Measurements from ENCODE around the gene SLX4. TPM values are rescaled to one million over a fixed set of nuclear protein-coding genes. Genes with fewer than 3 reads are reported as not detected.

The SLX4 gene
- total RNA-seq, 1 donor from 2014 or later: 13.0 TPM

DNA sequence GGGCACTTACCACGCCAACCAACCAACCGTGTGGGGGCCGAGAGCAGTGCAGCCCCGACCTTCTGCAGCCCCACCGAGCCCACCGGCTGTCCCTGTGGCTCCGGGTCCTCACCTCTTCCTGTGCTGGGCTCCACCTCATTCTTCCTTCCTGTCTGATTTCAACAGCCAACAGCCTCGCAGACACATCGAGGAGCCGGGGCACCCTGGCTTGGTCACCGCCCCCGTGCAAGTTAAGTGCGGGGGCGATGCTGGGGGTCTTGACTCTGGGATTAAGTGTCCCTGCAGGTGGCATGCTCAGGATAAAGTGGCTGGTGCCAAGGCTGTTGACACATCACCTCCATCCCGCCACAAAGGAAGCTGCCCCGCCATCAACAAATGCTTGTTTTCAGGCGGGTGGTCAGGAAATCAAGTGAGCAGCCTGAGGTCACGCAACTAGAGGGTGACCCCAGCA, 34.1 kb downstream of the SLX4 start, which contains the start of gene NLRC3:
NLRC3 (minus strand) TSS at position 102 of the 451 bp plus-strand sequence. CDS start 12,367 bp downstream, outside the sequence.
- peak within 1 kb of the TSS; percentile 94 for H3K4me3 Mint-ChIP-seq
- TF ChIP-seq, protein P1, sequence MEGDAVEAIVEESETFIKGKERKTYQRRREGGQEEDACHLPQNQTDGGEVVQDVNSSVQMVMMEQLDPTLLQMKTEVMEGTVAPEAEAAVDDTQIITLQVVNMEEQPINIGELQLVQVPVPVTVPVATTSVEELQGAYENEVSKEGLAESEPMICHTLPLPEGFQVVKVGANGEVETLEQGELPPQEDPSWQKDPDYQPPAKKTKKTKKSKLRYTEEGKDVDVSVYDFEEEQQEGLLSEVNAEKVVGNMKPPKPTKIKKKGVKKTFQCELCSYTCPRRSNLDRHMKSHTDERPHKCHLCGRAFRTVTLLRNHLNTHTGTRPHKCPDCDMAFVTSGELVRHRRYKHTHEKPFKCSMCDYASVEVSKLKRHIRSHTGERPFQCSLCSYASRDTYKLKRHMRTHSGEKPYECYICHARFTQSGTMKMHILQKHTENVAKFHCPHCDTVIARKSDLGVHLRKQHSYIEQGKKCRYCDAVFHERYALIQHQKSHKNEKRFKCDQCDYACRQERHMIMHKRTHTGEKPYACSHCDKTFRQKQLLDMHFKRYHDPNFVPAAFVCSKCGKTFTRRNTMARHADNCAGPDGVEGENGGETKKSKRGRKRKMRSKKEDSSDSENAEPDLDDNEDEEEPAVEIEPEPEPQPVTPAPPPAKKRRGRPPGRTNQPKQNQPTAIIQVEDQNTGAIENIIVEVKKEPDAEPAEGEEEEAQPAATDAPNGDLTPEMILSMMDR (IDR thresholded peaks at IDR 0.05): no peak
- H3K27ac Mint-ChIP-seq: peak within 1 kb of the TSS; percentile 92
- no peak for DNase-seq
- POLR2A ChIA-PET: interaction anchor here (1.9 kb wide), 1 partner anchor 30 kb away, joined by 5 read pairs; no protein-coding TSS in a partner anchor
- H3K9me3 Mint-ChIP-seq: no peaks in the 10 kb centered on the region
- no peaks in the 10 kb centered on the region for H3K27me3 Mint-ChIP-seq
- intact Hi-C loops (cut with micrococcal nuclease): loop anchor here (2.0 kb wide), 1 partner anchor 33 kb away; the partner anchor contains the start of gene SLX4
- CTCF ChIA-PET: no interaction called here
- peaks cover 61% of the 10 kb centered on the region for H3K4me1 Mint-ChIP-seq
- peak; percentile 36 for ATAC-seq (ENCODE audit: low read depth)
- H3K36me3 Mint-ChIP-seq (ENCODE audit: low read depth): peaks cover 17% of the 10 kb centered on the region

GRCh38 chr16:3576211-3576610, 35.2 kb downstream of the SLX4 start:
- TF ChIP-seq, protein P1 (IDR thresholded peaks at IDR 0.05): no peak
- DNase-seq (no peak), ATAC-seq (ENCODE audit: low read depth) (peak; percentile 12)
- Mint-ChIP-seq H3K4me1 (peaks cover 63% of the 10 kb centered on the region), H3K27me3 (no peaks in the 10 kb centered on the region), H3K4me3 (peak overlapping the region; percentile 94), H3K27ac (peak overlapping the region; percentile 92), H3K9me3 (no peaks in the 10 kb centered on the region), H3K36me3 (ENCODE audit: low read depth) (peaks cover 21% of the 10 kb centered on the region)
- CTCF ChIA-PET: no interaction called here
- POLR2A ChIA-PET: interaction anchor here (0.9 kb wide), 1 partner anchor 8 kb away, joined by 3 read pairs; no protein-coding TSS in a partner anchor
- intact Hi-C loops (cut with micrococcal nuclease): loop anchor here (2.0 kb wide), 1 partner anchor 35 kb away; the partner anchor contains the start of gene SLX4

GRCh38 chr16:3575491-3575890, 35.9 kb downstream of the SLX4 start:
- H3K36me3 Mint-ChIP-seq (ENCODE audit: low read depth): peaks cover 24% of the 10 kb centered on the region
- H3K9me3 Mint-ChIP-seq: peaks cover 4% of the 10 kb centered on the region
- CTCF ChIA-PET: no interaction called here
- peaks cover 59% of the 10 kb centered on the region for H3K4me1 Mint-ChIP-seq
- no peak for ATAC-seq (ENCODE audit: low read depth)
- intact Hi-C loops (cut with micrococcal nuclease): no loop called here
- H3K4me3 Mint-ChIP-seq: peak overlapping the region; percentile 73
- H3K27me3 Mint-ChIP-seq: no peaks in the 10 kb centered on the region
- H3K27ac Mint-ChIP-seq: peak overlapping the region; percentile 66
- no peak for DNase-seq
- POLR2A ChIA-PET: interaction anchor here (0.6 to 0.9 kb wide), 2 partner anchors 7 to 891 kb away, joined by 3 read pairs; no protein-coding TSS in a partner anchor
- TF ChIP-seq, protein P1 (IDR thresholded peaks at IDR 0.05): no peak

GRCh38 chr16:3574195-3574594, 37.2 kb downstream of the SLX4 start:
- TF ChIP-seq, protein P1 (IDR thresholded peaks at IDR 0.05): no peak
- Mint-ChIP-seq H3K4me1 (peaks cover 48% of the 10 kb centered on the region), H3K9me3 (peaks cover 7% of the 10 kb centered on the region)

DNA sequence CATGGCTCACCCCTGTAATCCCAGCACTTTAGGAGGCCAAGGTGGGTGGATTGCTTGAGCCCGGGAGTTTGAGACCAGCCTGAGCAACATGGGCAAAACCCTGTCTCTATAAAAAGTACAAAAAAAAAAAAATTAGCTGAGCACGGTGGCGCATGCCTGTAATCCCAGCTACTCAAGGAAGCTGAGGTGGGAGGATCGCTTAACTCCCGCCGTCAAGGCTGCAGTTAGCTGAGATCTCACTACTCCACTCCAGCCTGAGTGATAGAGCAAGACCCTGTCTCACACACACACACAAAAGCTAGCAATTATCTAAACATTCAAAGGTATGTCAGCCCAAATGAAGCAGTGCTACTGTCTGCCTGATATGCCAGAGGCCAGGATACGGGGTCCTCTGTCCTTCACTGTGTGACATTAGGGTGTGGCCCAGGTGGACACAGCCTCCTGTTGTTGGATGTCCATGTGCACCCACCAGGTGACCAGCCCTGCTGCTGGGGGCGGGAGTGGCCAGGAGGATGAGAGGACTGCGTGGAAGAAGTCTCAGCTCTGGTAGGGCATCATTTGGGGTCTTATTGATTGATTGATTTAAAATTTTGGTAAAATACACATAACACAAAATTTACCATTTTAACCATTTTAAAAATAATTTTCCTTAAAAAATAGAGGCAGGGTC, 38.1 kb downstream of the SLX4 start:
- H3K27me3 Mint-ChIP-seq: no peaks in the 10 kb centered on the region
- intact Hi-C loops (cut with micrococcal nuclease): no loop called here
- H3K4me3 Mint-ChIP-seq: no peak overlapping the region
- DNase-seq: no peak
- TF ChIP-seq, protein P1 (IDR thresholded peaks at IDR 0.05): no peak
- H3K9me3 Mint-ChIP-seq: peaks cover 7% of the 10 kb centered on the region
- ATAC-seq (ENCODE audit: low read depth): no peak
- POLR2A ChIA-PET: no interaction called here
- peak overlapping the region; percentile 68 for H3K27ac Mint-ChIP-seq
- CTCF ChIA-PET: no interaction called here
- H3K36me3 Mint-ChIP-seq (ENCODE audit: low read depth): peaks cover 27% of the 10 kb centered on the region
- peaks cover 39% of the 10 kb centered on the region for H3K4me1 Mint-ChIP-seq

More at GRCh38 chr16:3574195-3574594, 37.2 kb downstream of the SLX4 start:
- POLR2A ChIA-PET: no interaction called here
- Mint-ChIP-seq H3K27me3 (no peaks in the 10 kb centered on the region), H3K4me3 (no peak overlapping the region), H3K27ac (no peak overlapping the region), H3K36me3 (ENCODE audit: low read depth) (peaks cover 27% of the 10 kb centered on the region)
- DNase-seq (no peak), ATAC-seq (ENCODE audit: low read depth) (no peak)
- intact Hi-C loops (cut with micrococcal nuclease): no loop called here
- CTCF ChIA-PET: no interaction called here

Data from activated B cell treated with CpG ODN at 0.5 μM for 24 hours (primary cell).